ENCODE measurements around the gene TRIM67.

TRIM67 gene

DNA sequence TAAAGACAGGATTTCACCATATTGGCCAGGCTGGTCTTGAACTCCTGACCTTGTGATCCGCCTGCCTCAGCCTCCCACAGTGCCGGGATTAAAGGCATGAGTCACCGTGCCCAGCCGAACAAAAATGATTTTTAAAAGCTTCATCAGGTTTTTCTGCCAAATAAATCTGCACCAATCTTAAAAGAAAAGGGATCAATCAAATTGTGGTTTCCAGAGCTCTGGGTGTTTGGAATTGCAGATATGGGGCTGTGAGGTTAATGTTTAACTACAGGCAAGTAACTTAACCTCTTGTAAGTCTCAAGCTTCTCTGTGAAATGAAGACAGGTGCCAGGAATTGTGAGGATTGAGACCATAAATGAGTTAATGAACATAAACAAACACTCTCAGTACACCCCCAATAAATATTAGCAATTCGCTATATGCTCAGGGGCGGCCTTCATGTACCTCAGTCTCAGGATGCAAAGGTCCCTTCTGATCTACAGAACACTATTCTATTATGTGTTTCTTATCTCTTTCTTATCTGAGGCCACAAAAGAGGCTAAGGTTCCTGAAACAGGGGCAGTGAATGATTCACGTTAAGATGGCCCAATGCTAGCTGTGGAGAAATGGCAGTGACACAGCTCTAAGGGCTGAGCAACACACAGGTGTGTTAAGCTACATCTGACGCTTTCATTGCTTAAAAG lies 72.0 kb downstream of the TRIM67 start:
- H3K4me3 ChIP-seq (ENCODE audit: low read depth, low read length): no peak overlapping the region
- TF ChIP-seq, protein P1, sequence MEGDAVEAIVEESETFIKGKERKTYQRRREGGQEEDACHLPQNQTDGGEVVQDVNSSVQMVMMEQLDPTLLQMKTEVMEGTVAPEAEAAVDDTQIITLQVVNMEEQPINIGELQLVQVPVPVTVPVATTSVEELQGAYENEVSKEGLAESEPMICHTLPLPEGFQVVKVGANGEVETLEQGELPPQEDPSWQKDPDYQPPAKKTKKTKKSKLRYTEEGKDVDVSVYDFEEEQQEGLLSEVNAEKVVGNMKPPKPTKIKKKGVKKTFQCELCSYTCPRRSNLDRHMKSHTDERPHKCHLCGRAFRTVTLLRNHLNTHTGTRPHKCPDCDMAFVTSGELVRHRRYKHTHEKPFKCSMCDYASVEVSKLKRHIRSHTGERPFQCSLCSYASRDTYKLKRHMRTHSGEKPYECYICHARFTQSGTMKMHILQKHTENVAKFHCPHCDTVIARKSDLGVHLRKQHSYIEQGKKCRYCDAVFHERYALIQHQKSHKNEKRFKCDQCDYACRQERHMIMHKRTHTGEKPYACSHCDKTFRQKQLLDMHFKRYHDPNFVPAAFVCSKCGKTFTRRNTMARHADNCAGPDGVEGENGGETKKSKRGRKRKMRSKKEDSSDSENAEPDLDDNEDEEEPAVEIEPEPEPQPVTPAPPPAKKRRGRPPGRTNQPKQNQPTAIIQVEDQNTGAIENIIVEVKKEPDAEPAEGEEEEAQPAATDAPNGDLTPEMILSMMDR (IDR thresholded peaks at IDR 0.05; ENCODE audit: borderline replicate concordance, insufficient read depth, low read depth, low read length): no peak

DNA sequence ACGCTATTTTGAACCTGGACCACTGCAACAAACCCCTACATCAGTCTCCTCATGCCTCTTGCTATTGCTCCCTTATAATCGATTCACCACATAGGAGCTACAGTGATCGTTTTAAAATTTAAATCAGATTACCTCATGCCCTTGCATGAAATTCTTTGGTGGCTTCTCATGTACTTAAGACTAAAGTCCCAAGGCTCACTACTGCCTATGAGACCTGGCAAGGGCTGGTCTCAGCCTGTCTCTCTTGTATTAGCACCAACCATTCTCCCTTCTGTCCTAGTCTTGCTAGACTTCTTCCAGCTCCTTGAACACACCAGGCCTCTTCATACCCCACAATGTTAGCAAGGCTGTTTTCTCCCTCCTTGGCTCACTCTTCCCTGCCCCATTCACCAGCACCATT lies 72.6 kb downstream of the TRIM67 start:
- no peak overlapping the region for H3K4me3 ChIP-seq (ENCODE audit: low read depth, low read length)
- TF ChIP-seq, protein P1 (IDR thresholded peaks at IDR 0.05; ENCODE audit: borderline replicate concordance, insufficient read depth, low read depth, low read length): no peak

DNA sequence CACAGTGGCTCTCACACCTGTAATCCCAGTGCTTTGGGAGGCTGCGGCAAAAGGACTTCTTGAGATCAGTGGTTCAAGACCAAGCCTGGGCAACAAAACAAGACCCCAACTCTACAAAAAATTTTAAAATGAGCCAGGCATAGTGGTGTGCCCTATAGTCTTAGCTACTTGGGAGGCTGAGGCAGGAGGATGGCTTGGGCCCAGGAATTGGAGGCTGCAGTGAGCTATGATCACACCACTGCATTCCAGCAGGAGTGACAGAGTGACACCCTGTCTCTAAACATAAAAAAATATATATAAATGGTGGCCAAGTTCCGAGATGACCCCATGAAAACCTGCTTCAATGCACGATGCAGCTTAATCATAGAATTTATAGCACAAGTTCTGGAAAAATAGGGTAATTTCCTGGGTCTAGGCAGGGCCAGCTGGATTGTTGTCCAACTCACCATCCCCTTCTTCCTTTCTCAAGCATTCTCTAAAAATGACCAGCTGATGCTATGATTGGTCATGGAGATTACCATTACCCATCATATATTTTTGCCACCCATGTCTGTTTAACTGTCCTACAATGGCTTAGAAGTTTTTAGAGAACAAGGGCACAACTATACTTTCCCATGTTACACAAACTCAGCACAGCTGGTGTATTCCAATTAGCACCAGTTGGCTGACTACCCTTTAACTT lies 73.8 kb downstream of the TRIM67 start:
- TF ChIP-seq, protein P1 (IDR thresholded peaks at IDR 0.05; ENCODE audit: borderline replicate concordance, insufficient read depth, low read depth, low read length): no peak
- no peak overlapping the region for H3K4me3 ChIP-seq (ENCODE audit: low read depth, low read length)

DNA sequence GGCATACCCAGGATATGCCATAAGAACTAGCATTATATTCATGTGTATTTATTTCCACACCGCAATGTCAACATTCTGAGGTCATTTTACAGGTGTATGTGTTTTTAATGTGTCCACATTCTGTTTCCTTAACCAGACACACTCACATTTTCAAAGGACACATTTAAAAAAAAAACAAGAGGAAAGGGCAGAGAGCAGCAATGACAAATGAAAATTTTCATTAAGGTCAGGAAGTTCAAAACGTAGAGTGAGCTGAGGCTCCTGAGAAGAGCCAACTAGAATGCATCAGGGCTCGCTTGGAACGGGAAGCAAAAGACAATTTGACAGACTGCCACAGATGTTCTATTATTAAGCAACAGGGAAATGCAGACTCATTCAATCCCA lies 74.3 kb downstream of the TRIM67 start:
- TF ChIP-seq, protein P1 (IDR thresholded peaks at IDR 0.05; ENCODE audit: borderline replicate concordance, insufficient read depth, low read depth, low read length): no peak
- H3K4me3 ChIP-seq (ENCODE audit: low read depth, low read length): no peak overlapping the region

DNA sequence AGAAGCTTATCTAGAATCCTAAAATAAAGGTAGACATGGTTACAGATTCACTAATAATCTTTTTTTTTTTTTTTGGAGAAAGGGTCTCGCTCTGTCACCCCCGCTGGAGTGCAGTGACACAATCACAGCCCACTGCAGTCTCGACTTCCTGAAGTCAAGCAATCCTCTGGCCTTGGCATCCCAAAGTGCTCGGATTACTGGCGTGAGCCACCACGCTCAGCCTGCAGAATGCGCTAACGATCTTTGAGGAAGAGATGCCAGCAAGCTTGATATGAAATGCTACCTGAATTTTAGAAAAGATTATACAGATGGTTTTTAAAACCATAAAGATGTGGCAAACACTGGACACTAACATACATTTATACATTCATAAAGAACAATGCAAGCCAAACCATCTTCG lies 75.1 kb downstream of the TRIM67 start:
- TF ChIP-seq, protein P1 (IDR thresholded peaks at IDR 0.05; ENCODE audit: borderline replicate concordance, insufficient read depth, low read depth, low read length): no peak
- no peak overlapping the region for H3K4me3 ChIP-seq (ENCODE audit: low read depth, low read length)

DNA sequence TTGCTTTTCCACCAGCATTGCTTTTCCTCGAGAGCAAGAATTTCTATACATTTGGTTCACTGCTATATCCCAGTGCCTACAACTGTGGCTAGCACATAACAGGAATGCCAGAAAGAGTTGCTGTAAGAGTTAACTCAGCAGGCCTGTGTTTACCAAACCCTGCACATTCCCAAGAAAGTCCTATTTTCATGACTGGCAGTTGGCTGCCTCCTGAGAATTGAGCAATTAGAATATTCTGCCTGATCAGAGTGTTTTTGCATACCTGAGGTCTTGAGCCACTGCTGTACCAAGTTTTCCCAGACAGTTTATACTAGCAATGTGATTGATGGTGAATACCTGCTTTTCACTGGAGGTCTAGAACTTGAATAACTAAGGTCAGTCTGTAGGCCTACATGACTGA lies 76.4 kb downstream of the TRIM67 start:
- H3K4me3 ChIP-seq (ENCODE audit: low read depth, low read length): no peak overlapping the region
- TF ChIP-seq, protein P1 (IDR thresholded peaks at IDR 0.05; ENCODE audit: borderline replicate concordance, insufficient read depth, low read depth, low read length): no peak

DNA sequence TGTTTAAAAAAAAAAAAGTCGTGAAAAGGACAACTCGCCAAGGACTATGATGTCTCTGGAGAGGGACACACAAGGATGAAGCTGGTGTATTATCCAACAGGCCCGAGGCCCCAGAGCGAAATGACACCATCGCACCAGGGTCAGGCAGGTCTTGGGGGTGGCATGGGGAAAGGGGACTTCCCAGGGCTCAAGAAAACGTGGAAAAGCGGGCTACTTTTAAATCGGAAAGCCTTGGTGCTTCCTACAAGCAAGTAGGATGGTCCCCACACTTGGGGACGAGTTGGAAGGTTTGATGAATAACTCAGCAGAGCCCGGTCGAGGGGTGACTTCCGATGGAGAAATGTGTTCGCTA lies 78.6 kb downstream of the TRIM67 start:
- peak overlapping the region; percentile 93 for H3K4me3 ChIP-seq (ENCODE audit: low read depth, low read length)
- TF ChIP-seq, protein P1 (IDR thresholded peaks at IDR 0.05; ENCODE audit: borderline replicate concordance, insufficient read depth, low read depth, low read length): no peak
